SK-N-DZ (cell line): Measurements from ENCODE around the gene TLR8.

Experiments
- DNase-seq: peaks from one replicate; pipeline ENCODE4 v3.0.0-alpha.2; 2015; ENCODE audit warnings: low spot score

The TLR8 gene

DNA sequence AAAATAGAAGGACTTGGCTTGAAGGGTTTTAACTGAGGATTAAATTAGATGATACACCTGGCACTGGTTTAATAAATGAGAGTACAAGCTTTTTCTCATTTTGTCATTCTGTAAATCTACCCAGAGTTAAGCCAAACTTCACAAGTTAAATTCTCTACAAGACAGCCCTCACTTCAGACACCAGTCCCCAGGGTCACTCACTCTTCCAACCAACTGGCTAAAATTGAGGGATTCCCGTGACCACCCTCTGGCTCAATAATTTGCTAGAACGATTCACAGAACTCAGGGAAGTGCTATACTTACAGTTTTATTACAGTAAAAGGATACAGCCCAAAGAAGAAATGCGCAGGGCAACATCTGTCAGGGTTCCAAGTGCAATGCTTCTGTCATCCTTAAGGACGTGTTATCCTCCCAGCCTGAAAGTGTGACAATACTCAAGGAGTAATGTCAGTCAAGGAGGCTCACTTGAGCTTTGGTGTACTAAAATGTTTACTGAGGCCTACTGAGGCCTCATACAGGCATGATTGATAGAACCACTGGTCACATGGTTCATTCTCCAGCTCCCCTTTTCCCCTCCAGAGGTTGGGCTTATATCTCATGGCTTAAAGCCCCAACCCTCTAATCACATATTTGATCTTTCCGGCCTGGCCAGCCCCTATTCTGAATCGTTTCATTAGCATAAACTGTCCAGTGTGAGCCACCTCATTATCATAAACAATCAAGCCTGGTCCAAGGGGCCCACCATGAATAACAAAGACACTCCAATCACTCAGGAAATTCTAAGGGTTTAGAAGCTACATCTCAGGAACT, 58.9 kb downstream of the TLR8 start:
- DNase-seq: no peak

DNA sequence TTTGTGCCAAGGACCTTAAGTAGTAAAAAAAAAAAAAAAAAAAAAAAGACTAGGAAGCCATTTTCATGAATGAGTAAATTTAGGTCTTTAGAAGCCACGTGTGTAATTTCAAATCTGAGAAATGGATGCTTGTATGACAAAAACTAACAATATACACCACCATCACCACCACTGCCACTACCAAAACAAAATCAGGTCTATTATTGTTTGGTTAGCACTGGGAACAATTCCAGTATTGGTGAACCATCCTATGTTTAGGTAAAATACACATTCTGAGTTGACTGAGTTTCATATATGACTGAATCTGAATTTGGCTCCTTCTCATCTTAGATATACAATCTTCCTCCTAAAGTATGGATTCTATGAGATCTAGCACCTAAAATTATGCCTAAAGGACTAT, 59.7 kb downstream of the TLR8 start:
- no peak for DNase-seq

DNA sequence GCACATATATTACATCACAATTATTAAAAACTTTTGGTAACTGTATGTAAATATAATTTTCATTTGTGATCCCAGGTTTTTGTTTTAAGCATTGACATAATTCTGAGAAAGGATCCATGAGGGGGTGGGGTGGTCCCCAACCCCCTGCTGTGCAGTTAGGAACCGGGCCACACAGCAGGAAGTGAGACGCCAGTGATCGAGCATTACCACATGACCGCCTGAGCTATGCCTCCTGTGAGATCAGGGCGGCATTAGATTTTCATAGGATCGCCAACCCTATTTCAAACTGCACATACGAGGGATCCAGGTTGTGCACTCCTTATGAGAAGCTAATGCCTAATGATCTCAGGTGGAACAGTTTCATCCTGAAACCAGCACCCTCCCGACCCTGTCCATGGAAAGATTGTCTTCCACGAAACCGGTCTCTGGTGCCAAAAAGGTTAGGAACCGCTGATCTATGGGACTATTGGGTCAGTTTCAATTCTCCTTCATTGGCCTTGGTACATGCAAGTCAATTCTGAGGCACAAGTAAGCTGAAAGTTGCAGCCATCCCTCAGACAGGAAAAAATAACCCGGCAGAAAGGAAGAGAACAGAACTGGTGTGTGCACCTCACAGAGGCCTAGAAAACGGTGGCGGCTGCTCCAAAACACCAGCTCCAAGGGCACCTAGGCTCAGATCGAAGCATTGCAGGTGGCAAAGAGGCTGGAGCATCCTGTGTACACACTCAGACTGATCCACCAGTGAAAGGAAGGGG, 61.5 kb downstream of the TLR8 start:
- DNase-seq: no peak

DNA sequence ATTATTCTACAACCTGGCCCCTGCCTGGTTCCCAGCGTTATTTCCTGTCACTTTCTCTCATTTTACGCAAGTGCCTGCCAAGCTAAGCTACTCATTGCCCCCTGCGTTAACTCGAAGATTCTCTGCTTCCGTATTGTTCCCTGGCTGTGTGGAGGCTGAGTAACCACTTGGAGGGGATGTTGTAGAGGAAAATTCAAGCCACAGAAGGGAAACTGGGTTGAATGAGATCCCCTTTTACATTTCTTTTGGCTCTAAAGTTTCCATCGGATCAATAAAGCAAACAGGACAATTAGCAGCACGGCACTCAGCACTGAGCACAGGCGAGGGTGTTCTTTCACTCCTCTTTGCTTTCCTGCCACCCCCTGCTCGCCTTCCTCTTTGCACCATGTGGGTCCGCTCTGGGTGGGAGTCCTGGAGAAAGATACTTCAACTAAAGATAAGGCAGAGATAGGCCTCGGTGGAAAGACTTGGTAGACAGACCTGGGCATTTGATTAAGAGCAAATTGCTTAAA, 64.3 kb downstream of the TLR8 start:
- DNase-seq: no peak

DNA sequence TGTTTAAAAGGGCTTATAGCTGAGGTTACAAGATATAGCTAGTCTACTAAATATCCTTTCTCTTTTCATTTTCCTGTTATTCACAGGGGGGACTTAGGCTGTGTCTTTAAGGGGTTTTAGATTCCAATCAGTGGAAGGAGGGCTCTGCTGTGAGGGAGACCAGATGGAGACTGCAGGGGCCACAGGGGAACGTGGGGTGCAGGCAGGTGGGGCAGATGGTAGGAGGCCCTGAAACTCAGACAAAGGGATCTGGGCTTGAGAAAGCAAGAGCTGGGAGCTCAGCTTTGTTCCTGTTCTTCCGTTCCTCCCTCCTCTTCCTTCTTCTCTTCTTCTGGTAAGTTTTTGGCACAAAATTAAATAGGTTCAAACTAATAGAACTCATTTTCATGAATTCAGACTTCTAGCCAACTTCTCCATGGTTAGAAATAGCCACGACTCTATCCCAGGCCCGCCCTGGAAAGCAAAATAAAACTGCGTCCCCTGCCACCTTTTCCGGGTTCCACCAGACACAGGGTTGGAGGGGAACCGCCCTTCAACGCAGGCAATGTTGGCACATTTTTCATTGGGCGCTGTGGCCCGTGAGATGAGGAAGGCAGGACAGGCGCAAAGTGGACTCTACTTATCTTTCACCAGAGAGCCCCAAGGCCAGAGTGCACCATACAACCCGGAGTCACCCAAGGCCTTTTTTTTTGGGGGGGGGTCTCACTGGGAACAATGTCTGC, 65.0 kb downstream of the TLR8 start:
- no peak for DNase-seq

DNA sequence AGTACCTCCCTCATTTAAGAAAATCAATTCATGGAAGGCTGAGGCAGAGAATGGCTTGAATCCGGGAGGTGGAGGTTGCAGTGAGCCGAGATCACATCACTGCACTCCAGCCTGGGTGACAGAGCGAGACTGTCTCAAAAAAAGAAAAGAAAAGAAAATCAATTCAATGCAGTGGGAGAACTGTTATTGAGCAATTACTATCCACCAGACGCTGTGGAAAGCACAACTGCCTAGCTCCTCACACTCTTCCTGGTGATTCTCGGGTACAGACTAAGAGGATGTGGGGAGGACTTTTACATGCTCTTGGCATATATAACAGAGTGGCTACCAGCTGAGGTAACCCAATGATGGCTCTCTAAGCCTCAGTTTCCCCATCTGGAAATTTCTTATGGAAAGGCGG, 65.8 kb downstream of the TLR8 start:
- no peak for DNase-seq
